K562 (cell line): Measurements from ENCODE around the gene ERG28.

Experiments
- CHCHD3 ChIP-seq: fragments of 250-450 bp; sonication (Bioruptor Pico); IDR thresholded peaks from 2 replicates; pipeline ENCODE4 v2.1.2; 2022; ENCODE audit warnings: mild to moderate bottlenecking
- GATAD2A ChIP-seq: fragments of 450-650 bp; IDR thresholded peaks from 2 replicates; pipeline ENCODE4 v1.6.1; 2017
- PHF20 ChIP-seq: fragments of 450-650 bp; IDR thresholded peaks from 2 replicates; pipeline ENCODE4 v1.6.1; 2018; ENCODE audit not compliant: partially characterized antibody
- TCF7L2 ChIP-seq: fragments of 150-350 bp; IDR thresholded peaks from 2 replicates; pipeline ENCODE4 v1.6.1; 2016; ENCODE audit warnings: low read depth, mild to moderate bottlenecking, low read length, moderate library complexity
- ZBTB7A ChIP-seq: IDR thresholded peaks from 2 replicates; pipeline ENCODE4 v1.6.1; 2011; ENCODE audit warnings: low read depth, mild to moderate bottlenecking, low read length, moderate library complexity, borderline replicate concordance; ENCODE audit not compliant: control insufficient read depth
- ZNF318 ChIP-seq, 2 experiments: fragments of 450-650 bp; IDR thresholded peaks; 2 replicates each; pipeline ENCODE4 v1.6.1; 2016; ENCODE audit warnings: mild to moderate bottlenecking in 2 of 2, borderline replicate concordance in 1 of 2, low read depth in 1 of 2, moderate library complexity in 1 of 2
- ZNF609 ChIP-seq: sonication (generic); formaldehyde crosslinking; IDR thresholded peaks from 2 replicates; pipeline ENCODE4 v1.8.1; 2023; ENCODE audit warnings: missing genetic modification reagents, mild to moderate bottlenecking, borderline replicate concordance

- TF ChIP-seq CHCHD3 (CRISPR knock-in tag): no peak
- TF ChIP-seq ZNF318 (IDR thresholded peaks at IDR 0.05; ENCODE audit: borderline replicate concordance in 1 of 2, low read depth in 1 of 2): no peak
- no peak for TF ChIP-seq ZBTB7A
- TF ChIP-seq PHF20: no peak
- no peak for TF ChIP-seq TCF7L2
- TF ChIP-seq ZNF609 (CRISPR knock-in tag): no peak
- no peak for TF ChIP-seq GATAD2A
These were observed 6.6 kb upstream of the ERG28 start for GRCh38 chr14:75667099-75667765.
